Activated CD8-positive, alpha-beta memory T cell treated with anti-CD3 and anti-CD28 coated beads, Interleukin-2, amount 50 U/mL, for 4 hours (primary cell): Measurements from ENCODE around the gene HIVEP3.

Experiments
- DNase-seq: peaks from one replicate; pipeline ENCODE4 v3.0.0-alpha.2; 2020

The HIVEP3 gene

GRCh38 chr1:41844781-41845272 is 73.9 kb downstream of the HIVEP3 start:
- no peak for DNase-seq

- DNase-seq, result no peak
Measured at GRCh38 chr1:41844255-41844654, 74.5 kb downstream of the HIVEP3 start.

GRCh38 chr1:41842993-41843755 is 75.5 kb downstream of the HIVEP3 start:
- no peak for DNase-seq

- DNase-seq, result no peak
Measured at GRCh38 chr1:41842326-41842725, 76.4 kb downstream of the HIVEP3 start.

GRCh38 chr1:41840592-41841246 is 78.0 kb downstream of the HIVEP3 start:
- no peak for DNase-seq

- no peak for DNase-seq
Measured at GRCh38 chr1:41838266-41838665, 80.5 kb downstream of the HIVEP3 start.

- no peak for DNase-seq
Measured at GRCh38 chr1:41837691-41838090, 81.0 kb downstream of the HIVEP3 start.

- DNase-seq, result no peak
Measured at GRCh38 chr1:41835485-41835884, 83.2 kb downstream of the HIVEP3 start.

GRCh38 chr1:41833519-41834000 is 85.2 kb downstream of the HIVEP3 start:
- no peak for DNase-seq

- DNase-seq, result no peak
Measured at GRCh38 chr1:41830726-41831125, 88.0 kb downstream of the HIVEP3 start.

GRCh38 chr1:41827991-41828570 is 90.6 kb downstream of the HIVEP3 start:
- DNase-seq, result no peak

- DNase-seq, result no peak
Measured at GRCh38 chr1:41823471-41823870, 95.3 kb downstream of the HIVEP3 start.

GRCh38 chr1:41822866-41823265 is 95.9 kb downstream of the HIVEP3 start:
- DNase-seq, result no peak

GRCh38 chr1:41819843-41820242 is 98.9 kb downstream of the HIVEP3 start:
- no peak for DNase-seq

- DNase-seq, result no peak
Measured at GRCh38 chr1:41819069-41819468, 99.7 kb downstream of the HIVEP3 start.

- DNase-seq, result no peak
Measured at GRCh38 chr1:41816061-41816460, 102.7 kb downstream of the HIVEP3 start.

- DNase-seq, result no peak
Measured at GRCh38 chr1:41813755-41814745, 104.7 kb downstream of the HIVEP3 start.

GRCh38 chr1:41813226-41813625 is 105.5 kb downstream of the HIVEP3 start:
- DNase-seq, result no peak

GRCh38 chr1:41812453-41812852 is 106.3 kb downstream of the HIVEP3 start:
- no peak for DNase-seq

- peak; percentile 48 for DNase-seq
Measured at GRCh38 chr1:41812051-41812450, 106.7 kb downstream of the HIVEP3 start.

GRCh38 chr1:41811051-41811795 is 107.5 kb downstream of the HIVEP3 start:
- DNase-seq, result peak; percentile 59

- DNase-seq, result peak; percentile 35
Measured at GRCh38 chr1:41810446-41810845, 108.3 kb downstream of the HIVEP3 start.
